HL-60/S4 (cell line): ENCODE data around the gene FUT6.
"Not testable (repeated sequence)": the region's sequence is repeated elsewhere in the genome, so short reads cannot be mapped to it uniquely, and the experiment has no call there.

Experiments
- in situ Hi-C: fragments of 300-500 bp; cut with MboI; formaldehyde crosslinking; loops from 2 replicates; pipeline ENCODE4 v1.14.3; 2022; ENCODE audit warnings: low sequenced_read_pairs

Gene FUT6

GRCh38 chr19:5863030-5863665 is 23.6 kb upstream of the FUT6 start:
- in situ Hi-C loops: no loop called here

- in situ Hi-C loops: no loop called here
Observed at GRCh38 chr19:5857203-5858081, 17.9 kb upstream of the FUT6 start.

- in situ Hi-C loops: not testable (repeated sequence)
Observed at GRCh38 chr19:5855151-5855550, 15.6 kb upstream of the FUT6 start.

GRCh38 chr19:5854121-5854520 is 14.6 kb upstream of the FUT6 start:
- in situ Hi-C loops: not testable (repeated sequence)

- in situ Hi-C loops: no loop called here
Observed at GRCh38 chr19:5851302-5851701, 11.8 kb upstream of the FUT6 start, which contains the start of gene FUT3. FUT3 (minus strand) TSS chr19:5851449.

GRCh38 chr19:5850743-5851293 is 11.3 kb upstream of the FUT6 start:
- in situ Hi-C loops: no loop called here

GRCh38 chr19:5850189-5850588 is 10.7 kb upstream of the FUT6 start:
- in situ Hi-C loops: no loop called here

- in situ Hi-C loops: not testable (repeated sequence)
Observed at GRCh38 chr19:5848621-5849020, 9.1 kb upstream of the FUT6 start.

GRCh38 chr19:5847846-5848245 is 8.3 kb upstream of the FUT6 start:
- in situ Hi-C loops: not testable (repeated sequence)

GRCh38 chr19:5844456-5845433 is 5.2 kb upstream of the FUT6 start:
- in situ Hi-C loops: no loop called here

- in situ Hi-C loops: no loop called here
Observed at GRCh38 chr19:5843295-5843927, 3.9 kb upstream of the FUT6 start.

- in situ Hi-C loops: not testable (repeated sequence)
Observed at GRCh38 chr19:5841735-5842111, 2.2 kb upstream of the FUT6 start.

GRCh38 chr19:5838353-5839064 is 993 bp downstream of the FUT6 start:
- in situ Hi-C loops: no loop called here

GRCh38 chr19:5837761-5838352 is 1.6 kb downstream of the FUT6 start:
- in situ Hi-C loops: no loop called here

GRCh38 chr19:5832527-5833216 is 6.8 kb downstream of the FUT6 start:
- in situ Hi-C loops: no loop called here

GRCh38 chr19:5832061-5832460 is 7.4 kb downstream of the FUT6 start:
- in situ Hi-C loops: no loop called here

- in situ Hi-C loops: no loop called here
Observed at GRCh38 chr19:5831159-5831558, 8.3 kb downstream of the FUT6 start.

GRCh38 chr19:5829567-5830310 is 9.8 kb downstream of the FUT6 start:
- in situ Hi-C loops: no loop called here
